ENCODE results near the gene SDC3. TPM values are rescaled to one million over a fixed set of nuclear protein-coding genes. Genes with fewer than 3 reads are reported as not detected.

The SDC3 gene
- total and polyA plus RNA-seq, 11 donors: 16.8 to 83.4 (median 28.8) TPM

DNA sequence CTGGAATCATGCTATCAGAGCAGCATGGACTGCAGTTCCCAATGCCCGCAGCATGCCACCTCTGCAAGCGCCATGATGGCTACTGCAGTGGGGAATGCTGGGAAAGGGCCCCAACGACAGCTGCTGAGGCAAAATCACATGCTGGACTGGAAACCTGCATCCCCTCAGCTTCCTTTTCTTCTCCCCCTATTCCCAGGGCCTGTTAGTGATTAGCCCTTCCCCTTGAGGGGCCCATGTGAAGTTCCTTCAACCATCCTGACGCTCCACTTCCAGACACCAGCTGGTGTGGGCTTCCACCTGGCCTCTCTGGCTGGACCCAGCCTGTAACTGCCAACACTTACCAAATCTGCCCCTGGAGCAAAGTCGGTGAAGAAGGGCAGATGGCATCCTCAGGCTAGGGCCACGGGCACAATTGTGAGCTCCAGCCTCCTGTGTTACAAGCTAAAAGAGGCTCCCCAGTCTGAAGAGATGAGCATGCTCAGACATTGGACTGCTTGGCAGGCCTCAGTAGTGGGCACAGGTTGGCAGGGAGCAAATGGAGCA, 22.1 kb upstream of the SDC3 start:
- WGBS, 4 donors: 71 to 79% (median 76%) methylated on average over 6 of the region's 6 CpGs
- Histone ChIP-seq H3K36me3 (peaks cover 0 to 50% (median 38%) of the 10 kb centered on the region in 9 donors), H3K4me1 (peaks cover 0 to 9% (median 0%) of the 10 kb centered on the region in 12 donors), H3K27ac (peak overlapping the region in 1 of 12 donors; percentile 5), H3K4me3 (no peak overlapping the region), H3K27me3 (no peaks in the 10 kb centered on the region), H3K9me3 (no peaks in the 10 kb centered on the region)
- TF ChIP-seq, protein P1, sequence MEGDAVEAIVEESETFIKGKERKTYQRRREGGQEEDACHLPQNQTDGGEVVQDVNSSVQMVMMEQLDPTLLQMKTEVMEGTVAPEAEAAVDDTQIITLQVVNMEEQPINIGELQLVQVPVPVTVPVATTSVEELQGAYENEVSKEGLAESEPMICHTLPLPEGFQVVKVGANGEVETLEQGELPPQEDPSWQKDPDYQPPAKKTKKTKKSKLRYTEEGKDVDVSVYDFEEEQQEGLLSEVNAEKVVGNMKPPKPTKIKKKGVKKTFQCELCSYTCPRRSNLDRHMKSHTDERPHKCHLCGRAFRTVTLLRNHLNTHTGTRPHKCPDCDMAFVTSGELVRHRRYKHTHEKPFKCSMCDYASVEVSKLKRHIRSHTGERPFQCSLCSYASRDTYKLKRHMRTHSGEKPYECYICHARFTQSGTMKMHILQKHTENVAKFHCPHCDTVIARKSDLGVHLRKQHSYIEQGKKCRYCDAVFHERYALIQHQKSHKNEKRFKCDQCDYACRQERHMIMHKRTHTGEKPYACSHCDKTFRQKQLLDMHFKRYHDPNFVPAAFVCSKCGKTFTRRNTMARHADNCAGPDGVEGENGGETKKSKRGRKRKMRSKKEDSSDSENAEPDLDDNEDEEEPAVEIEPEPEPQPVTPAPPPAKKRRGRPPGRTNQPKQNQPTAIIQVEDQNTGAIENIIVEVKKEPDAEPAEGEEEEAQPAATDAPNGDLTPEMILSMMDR (IDR thresholded peaks at IDR 0.05): no peak
- intact Hi-C loops (cut with DNase I): no loop called here
- DNase-seq (no peak), ATAC-seq (peak in 1 of 4 donors; percentile 16)

DNA sequence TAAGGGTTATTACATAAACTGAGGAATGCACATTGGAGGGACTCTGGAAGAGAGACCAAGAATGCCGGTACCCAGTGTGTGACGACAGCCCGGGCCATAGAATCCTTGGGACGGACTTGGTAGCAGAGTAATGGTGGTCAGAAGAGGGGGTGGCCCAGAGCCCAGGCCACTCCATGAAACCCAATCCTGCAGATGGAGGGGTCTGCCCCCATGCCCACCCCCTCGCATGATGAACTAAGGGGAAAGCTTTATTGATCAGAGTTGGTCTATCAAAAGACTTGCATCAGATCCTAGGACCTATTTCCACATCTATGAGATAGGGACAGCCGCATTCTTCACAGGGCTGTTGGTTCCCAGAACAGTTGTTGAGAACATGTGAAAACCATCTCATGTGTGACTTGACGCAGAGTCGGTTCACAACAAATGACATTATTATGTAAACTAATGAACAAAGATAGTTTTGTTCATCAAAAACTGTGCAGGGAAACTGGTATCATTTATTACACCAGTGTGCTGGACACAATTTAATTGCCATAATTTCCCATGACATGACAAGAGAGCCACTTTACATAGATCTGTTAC, 21.5 kb upstream of the SDC3 start:
- H3K27ac ChIP-seq: no peak overlapping the region
- intact Hi-C loops (cut with DNase I): loop anchor here in 2 of 10 donors (5.0 kb wide), 2 partner anchors 198 to 208 kb away; partner anchors contain the start of gene MATN1 (in 1 of the 2)
- WGBS, 4 donors: 76 to 82% (median 79%) methylated on average over 8 of the region's 8 CpGs

DNA sequence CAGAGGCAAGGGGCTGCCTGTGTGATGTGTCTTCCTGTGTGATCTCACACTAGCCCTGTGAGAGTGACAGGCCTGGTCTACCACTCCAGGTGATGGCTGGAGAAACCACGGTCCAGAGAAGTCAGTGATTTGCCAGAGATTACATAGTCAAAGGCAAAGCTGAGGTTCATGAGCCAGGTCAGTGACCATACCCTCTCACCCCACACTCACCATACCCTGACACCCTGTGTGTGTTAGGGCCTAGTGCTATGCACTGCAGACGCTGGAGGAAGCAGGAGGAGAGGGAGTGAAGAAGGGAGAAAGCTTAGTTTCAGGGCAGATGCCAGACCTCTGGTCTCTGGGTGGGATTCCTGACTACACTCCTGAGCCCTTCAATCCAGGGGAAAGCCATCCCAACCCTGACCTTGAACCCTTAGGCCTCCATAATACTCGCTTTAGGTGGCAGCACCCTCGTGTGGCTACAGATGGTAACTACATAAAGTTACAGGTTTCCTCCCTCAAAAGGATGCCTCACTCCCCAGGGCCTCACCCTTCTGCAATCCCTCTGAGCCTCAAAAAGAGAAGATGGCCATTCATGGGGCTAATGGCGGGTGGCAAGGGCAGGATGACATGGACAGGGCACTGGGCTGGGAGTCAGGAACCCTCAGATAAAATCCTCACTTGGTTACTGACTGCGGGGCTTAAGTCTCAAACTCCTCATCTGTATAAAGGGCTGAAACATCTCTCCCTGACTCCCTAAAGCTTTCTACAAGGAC, 20.8 kb upstream of the SDC3 start:
- no peak overlapping the region for H3K4me3 ChIP-seq

More for the DNA sequence above, 21.5 kb upstream of the SDC3 start:
- H3K4me1 ChIP-seq: peaks cover 0 to 9% (median 0%) of the 10 kb centered on the region in 12 donors
- H3K4me3 ChIP-seq: no peak overlapping the region
- peaks cover 0 to 45% (median 33%) of the 10 kb centered on the region in 9 donors for H3K36me3 ChIP-seq
- DNase-seq: no peak
- H3K27me3 ChIP-seq: no peaks in the 10 kb centered on the region
- no peak for TF ChIP-seq POLR2A (IDR thresholded peaks at IDR 0.05)
- TF ChIP-seq, protein P1 (IDR thresholded peaks at IDR 0.05): no peak
- no peaks in the 10 kb centered on the region for H3K9me3 ChIP-seq
- peak in 3 of 4 donors; percentile 16 to 28 (median 21) for ATAC-seq

More for the DNA sequence above, 20.8 kb upstream of the SDC3 start:
- no peak for DNase-seq
- intact Hi-C loops (cut with DNase I): loop anchor here in 2 of 10 donors (5.0 kb wide), 2 partner anchors 197 to 207 kb away; partner anchors contain the start of gene MATN1 (in 1 of the 2)
- Histone ChIP-seq H3K27ac (peak overlapping the region in 1 of 12 donors; percentile 0), H3K9me3 (no peaks in the 10 kb centered on the region), H3K36me3 (peaks cover 0 to 38% (median 26%) of the 10 kb centered on the region in 9 donors), H3K27me3 (no peaks in the 10 kb centered on the region), H3K4me1 (peaks cover 0 to 9% (median 0%) of the 10 kb centered on the region in 12 donors)
- ATAC-seq: peak in 3 of 4 donors; percentile 49 to 81 (median 75)
- TF ChIP-seq, protein P1 (IDR thresholded peaks at IDR 0.05): peak; percentile 56 to 77 (median 65)
- TF ChIP-seq POLR2A (IDR thresholded peaks at IDR 0.05): no peak
- 54 to 61% (median 56%) methylated on average over 6 of the region's 6 CpGs for WGBS, 4 donors

Measured in heart left ventricle (tissue), 16 donors.